GM12874 (cell line): Measurements from ENCODE around the gene LCN10.

Experiments
- TF ChIP-seq, protein P1 (sequence below): IDR thresholded peaks from 2 replicates; pipeline ENCODE4 v1.5.1; 2011; ENCODE audit warnings: low read depth, mild to moderate bottlenecking, control low read depth, low read length, moderate library complexity; ENCODE audit not compliant: insufficient read depth

LCN10 gene

DNA sequence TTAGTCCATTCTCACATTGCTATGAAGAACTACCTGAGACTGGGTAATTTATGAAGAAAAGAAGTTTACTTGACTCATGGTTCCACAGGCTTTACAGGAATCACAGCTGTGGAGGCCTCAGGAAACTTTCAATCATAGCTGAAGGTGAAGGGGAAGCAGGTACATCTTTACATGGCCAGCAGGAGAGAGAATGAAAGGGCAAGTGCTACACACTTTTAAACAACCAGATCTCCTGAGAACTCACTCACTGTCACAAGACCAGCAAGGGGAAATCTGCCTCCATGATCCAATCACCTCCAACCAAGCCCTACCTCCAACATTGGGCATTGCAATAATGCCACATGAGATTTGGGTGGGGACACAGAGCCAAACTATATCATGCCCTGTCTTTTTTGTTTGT is 9.1 kb upstream of the LCN10 start:
- TF ChIP-seq, protein P1, sequence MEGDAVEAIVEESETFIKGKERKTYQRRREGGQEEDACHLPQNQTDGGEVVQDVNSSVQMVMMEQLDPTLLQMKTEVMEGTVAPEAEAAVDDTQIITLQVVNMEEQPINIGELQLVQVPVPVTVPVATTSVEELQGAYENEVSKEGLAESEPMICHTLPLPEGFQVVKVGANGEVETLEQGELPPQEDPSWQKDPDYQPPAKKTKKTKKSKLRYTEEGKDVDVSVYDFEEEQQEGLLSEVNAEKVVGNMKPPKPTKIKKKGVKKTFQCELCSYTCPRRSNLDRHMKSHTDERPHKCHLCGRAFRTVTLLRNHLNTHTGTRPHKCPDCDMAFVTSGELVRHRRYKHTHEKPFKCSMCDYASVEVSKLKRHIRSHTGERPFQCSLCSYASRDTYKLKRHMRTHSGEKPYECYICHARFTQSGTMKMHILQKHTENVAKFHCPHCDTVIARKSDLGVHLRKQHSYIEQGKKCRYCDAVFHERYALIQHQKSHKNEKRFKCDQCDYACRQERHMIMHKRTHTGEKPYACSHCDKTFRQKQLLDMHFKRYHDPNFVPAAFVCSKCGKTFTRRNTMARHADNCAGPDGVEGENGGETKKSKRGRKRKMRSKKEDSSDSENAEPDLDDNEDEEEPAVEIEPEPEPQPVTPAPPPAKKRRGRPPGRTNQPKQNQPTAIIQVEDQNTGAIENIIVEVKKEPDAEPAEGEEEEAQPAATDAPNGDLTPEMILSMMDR: no peak

- TF ChIP-seq, protein P1: no peak
Measured at GRCh38 chr9:136751244-136751643, 8.5 kb upstream of the LCN10 start.

DNA sequence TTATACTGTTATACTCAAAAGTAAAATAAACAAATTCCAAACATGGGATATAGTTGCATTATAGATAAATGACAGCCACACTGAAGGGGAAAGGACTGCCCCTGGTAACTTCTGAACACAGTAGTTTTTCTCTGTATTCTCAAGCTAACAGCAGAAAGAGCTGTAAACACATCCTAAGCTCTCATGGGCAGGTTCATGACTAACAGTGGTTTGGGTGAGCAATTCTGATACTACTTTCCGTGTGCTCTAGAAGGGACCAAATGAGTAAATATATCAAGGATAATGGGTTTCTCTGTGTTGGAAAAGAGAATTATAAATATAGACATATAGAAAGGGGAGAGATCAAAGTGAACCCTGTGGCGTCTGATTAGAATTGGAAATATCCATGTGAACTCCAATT is 7.8 kb upstream of the LCN10 start:
- TF ChIP-seq, protein P1: no peak

- TF ChIP-seq, protein P1: no peak
Measured at GRCh38 chr9:136748666-136749611, 6.2 kb upstream of the LCN10 start.

GRCh38 chr9:136748201-136748600 is 5.5 kb upstream of the LCN10 start, which contains the start of gene LCN6:
Gene LCN6, minus strand, starts transcription at chr9:136748525. Its CDS starts 42 bp downstream, at chr9:136748483.
- TF ChIP-seq, protein P1: no peak

GRCh38 chr9:136747161-136748060 is 4.7 kb upstream of the LCN10 start:
- TF ChIP-seq, protein P1: no peak

DNA sequence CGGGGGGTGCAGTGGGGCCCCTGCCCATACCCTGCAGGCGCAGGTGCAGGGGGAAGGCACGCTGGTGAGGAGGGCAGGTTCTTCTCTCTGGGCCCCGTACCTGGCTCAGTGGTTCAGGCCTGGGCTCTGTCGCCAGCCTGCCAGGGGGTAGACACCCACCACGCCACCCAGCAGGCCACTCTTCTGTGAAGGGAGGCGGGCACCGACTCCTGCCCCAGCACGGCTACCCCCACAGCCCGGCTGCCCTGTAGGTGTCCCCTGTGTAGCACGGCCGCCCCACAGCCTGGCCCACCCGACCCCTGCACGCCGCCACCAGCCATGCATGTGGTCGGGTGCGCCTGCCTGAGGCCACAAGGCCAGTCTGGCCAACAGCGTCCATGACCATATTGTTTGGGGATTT is 3.9 kb upstream of the LCN10 start:
- TF ChIP-seq, protein P1: no peak
